Measurements from ENCODE around the gene OTOA.
"Not testable (repeated sequence)": the region's sequence is repeated elsewhere in the genome, so short reads cannot be mapped to it uniquely, and the experiment has no call there.

DNA sequence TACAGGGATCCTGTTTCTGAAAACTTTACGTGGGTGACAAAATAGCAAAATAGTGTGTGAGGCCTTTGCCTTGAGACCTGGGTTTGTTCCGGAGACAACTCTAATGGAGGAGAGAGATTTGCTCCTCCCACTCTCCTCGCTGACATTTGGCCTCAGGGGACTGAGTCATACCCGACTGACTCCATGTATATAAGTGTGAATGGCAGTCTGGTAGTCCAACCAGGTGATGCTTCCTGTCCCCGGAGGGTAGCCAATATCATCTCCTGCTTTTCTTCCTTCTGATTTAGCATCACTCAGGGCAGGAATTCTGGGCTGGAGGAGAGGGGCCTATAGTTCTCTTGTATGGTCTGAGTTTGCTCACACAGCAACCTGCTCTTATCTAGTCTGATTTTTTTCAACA is 106.8 kb downstream of the OTOA start:
- TF ChIP-seq EZH2 (IDR thresholded peaks at IDR 0.05; ENCODE audit: borderline replicate concordance, low read length); CTCF (IDR thresholded peaks at IDR 0.05; ENCODE audit: low read length): not testable (repeated sequence)

Data from OCI-LY1 (cell line).